GM18873 (cell line): ENCODE results near the gene SLC43A2.
A peak's percentile ranks its signal among the peaks of the same experiment; 100 is the strongest.
"Not testable (repeated sequence)": the region's sequence is repeated elsewhere in the genome, so short reads cannot be mapped to it uniquely, and the experiment has no call there.

Experiments
- ATAC-seq: cut with Tn5 transposase; IDR thresholded peaks from one replicate; pipeline ENCODE4 v1.9.1; 2021; ENCODE audit warnings: mild to moderate bottlenecking, moderate library complexity, moderate number of reproducible peaks; ENCODE audit not compliant: unreplicated experiment, low FRiP score

The SLC43A2 gene

GRCh38 chr17:1627982-1628855 lies at the start of gene SLC43A2:
SLC43A2 (minus strand) TSS chr17:1628834; CDS start chr17:1627874, 960 bp downstream.
- peak; percentile 30 for ATAC-seq

GRCh38 chr17:1676401-1676800 lies 47.8 kb upstream of the SLC43A2 start:
- ATAC-seq, result no peak

- ATAC-seq, result no peak
Observed at GRCh38 chr17:1673041-1673785, 44.6 kb upstream of the SLC43A2 start.

- ATAC-seq, result not testable (repeated sequence)
Observed at GRCh38 chr17:1663934-1664333, 35.3 kb upstream of the SLC43A2 start.

- ATAC-seq, result no peak
Observed at GRCh38 chr17:1661045-1661444, 32.4 kb upstream of the SLC43A2 start.

- ATAC-seq, result no peak
Observed at GRCh38 chr17:1658100-1658499, 29.5 kb upstream of the SLC43A2 start.

- no peak for ATAC-seq
Observed at GRCh38 chr17:1653735-1654134, 25.1 kb upstream of the SLC43A2 start.

GRCh38 chr17:1652794-1653193 lies 24.2 kb upstream of the SLC43A2 start:
- not testable (repeated sequence) for ATAC-seq

- no peak for ATAC-seq
Observed at GRCh38 chr17:1651559-1651844, 22.9 kb upstream of the SLC43A2 start.

GRCh38 chr17:1650731-1651558 lies 22.3 kb upstream of the SLC43A2 start:
- no peak for ATAC-seq

- no peak for ATAC-seq
Observed at GRCh38 chr17:1649844-1650501, 21.3 kb upstream of the SLC43A2 start, which contains the start of gene RILP. RILP (minus strand) TSS chr17:1649866; CDS start chr17:1649804, 62 bp downstream.

- peak; percentile 36 for ATAC-seq
Observed at GRCh38 chr17:1648963-1649843, 20.6 kb upstream of the SLC43A2 start.

- peak; percentile 39 for ATAC-seq
Observed at GRCh38 chr17:1648173-1648962, 19.7 kb upstream of the SLC43A2 start.

- ATAC-seq, result no peak
Observed at GRCh38 chr17:1647802-1648171, 19.2 kb upstream of the SLC43A2 start.

GRCh38 chr17:1646199-1646875 lies 17.7 kb upstream of the SLC43A2 start:
- no peak for ATAC-seq

- no peak for ATAC-seq
Observed at GRCh38 chr17:1645207-1646171, 16.9 kb upstream of the SLC43A2 start, which contains the start of gene SCARF1. SCARF1 (minus strand) TSS chr17:1645732; CDS start chr17:1645697, 35 bp downstream.
